H9 (cell line): ENCODE results near the gene JMJD1C. TPM values are rescaled to one million over a fixed set of nuclear protein-coding genes. Genes with fewer than 3 reads are reported as not detected.

ENCODE experiments used
- DNase-seq: peaks from one replicate; pipeline ENCODE4 v3.0.0-alpha.2; 2017
- H2AFZ ChIP-seq: one replicate; pipeline ENCODE4 v1.6.1; 2013; ENCODE audit warnings: mild to moderate bottlenecking, low read length, control low read depth, moderate library complexity
- H2AK5ac ChIP-seq: 2 replicates; pipeline ENCODE4 v1.6.1; 2013; ENCODE audit warnings: low read length, control low read depth, mixed read lengths; ENCODE audit not compliant: insufficient read length
- H2BK120ac ChIP-seq: one replicate; pipeline ENCODE4 v1.6.1; 2013; ENCODE audit warnings: low read depth, mild to moderate bottlenecking, low read length, control low read depth, inconsistent platforms; ENCODE audit not compliant: poor library complexity, severe bottlenecking
- H2BK12ac ChIP-seq: 2 replicates; pipeline ENCODE4 v1.6.1; 2013; ENCODE audit warnings: low read length, control low read depth, mixed read lengths, low read depth; ENCODE audit not compliant: insufficient read length
- H2BK15ac ChIP-seq: 2 replicates; pipeline ENCODE4 v1.6.1; 2013; ENCODE audit warnings: low read depth, low read length, control low read depth
- H2BK20ac ChIP-seq: one replicate; pipeline ENCODE4 v1.6.1; 2013; ENCODE audit warnings: low read depth, mild to moderate bottlenecking, low read length, control low read depth, inconsistent platforms; ENCODE audit not compliant: poor library complexity, severe bottlenecking
- H2BK5ac ChIP-seq: 2 replicates; pipeline ENCODE4 v1.6.1; 2013; ENCODE audit warnings: low read length, control low read depth, mixed read lengths; ENCODE audit not compliant: insufficient read length
- H3K14ac ChIP-seq: 2 replicates; pipeline ENCODE4 v1.6.1; 2013; ENCODE audit warnings: low read length, control low read depth; ENCODE audit not compliant: insufficient read depth
- H3K18ac ChIP-seq: 2 replicates; pipeline ENCODE4 v1.6.1; 2013; ENCODE audit warnings: low read depth, mild to moderate bottlenecking, mixed read lengths, low read length, control low read depth; ENCODE audit not compliant: insufficient read length
- H3K23ac ChIP-seq: 2 replicates; pipeline ENCODE4 v1.6.1; 2013; ENCODE audit warnings: low read length, control low read depth, mixed read lengths, low read depth; ENCODE audit not compliant: insufficient read length
- H3K23me2 ChIP-seq: 2 replicates; pipeline ENCODE4 v1.6.1; 2013; ENCODE audit warnings: low read depth, mild to moderate bottlenecking, mixed read lengths, low read length, control low read depth; ENCODE audit not compliant: insufficient read length, poor library complexity, severe bottlenecking
- H3K27ac ChIP-seq: 2 replicates; pipeline ENCODE4 v1.5.1; 2013; ENCODE audit warnings: low read length, control low read depth, mixed read lengths, low read depth; ENCODE audit not compliant: insufficient read length
- H3K27me3 ChIP-seq: 2 replicates; pipeline ENCODE4 v1.6.1; 2013; ENCODE audit warnings: low read length, control low read depth, inconsistent platforms; ENCODE audit not compliant: insufficient read depth
- H3K4ac ChIP-seq: 2 replicates; pipeline ENCODE4 v1.6.1; 2013; ENCODE audit warnings: low read depth, mild to moderate bottlenecking, control low read depth, inconsistent platforms, low read length, moderate library complexity
- H3K4me1 ChIP-seq: 2 replicates; pipeline ENCODE4 v1.6.1; 2013; ENCODE audit warnings: low read length, control low read depth, inconsistent platforms; ENCODE audit not compliant: insufficient read depth
- H3K4me2 ChIP-seq: 2 replicates; pipeline ENCODE4 v1.6.1; 2013; ENCODE audit warnings: low read length, control low read depth, mixed read lengths; ENCODE audit not compliant: insufficient read length, insufficient read depth
- H3K56ac ChIP-seq: 2 replicates; pipeline ENCODE4 v1.6.1; 2013; ENCODE audit warnings: low read depth, mild to moderate bottlenecking, mixed read lengths, low read length, control low read depth; ENCODE audit not compliant: insufficient read length
- H3K79me1 ChIP-seq: 2 replicates; pipeline ENCODE4 v1.6.1; 2013; ENCODE audit warnings: low read depth, mild to moderate bottlenecking, moderate library complexity, low read length, control low read depth, inconsistent platforms; ENCODE audit not compliant: insufficient read depth, poor library complexity, severe bottlenecking
- H3K79me2 ChIP-seq: 2 replicates; pipeline ENCODE4 v1.6.1; 2013; ENCODE audit warnings: low read length, control low read depth, inconsistent platforms; ENCODE audit not compliant: insufficient read depth
- H3K9ac ChIP-seq: 2 replicates; pipeline ENCODE4 v1.6.1; 2013; ENCODE audit warnings: low read length, control low read depth, mixed read lengths; ENCODE audit not compliant: insufficient read length; ENCODE audit errors: extremely low read depth
- H3K9me3 ChIP-seq: one replicate; pipeline ENCODE4 v1.6.1; 2013; ENCODE audit warnings: low read depth, low read length, inconsistent platforms; ENCODE audit not compliant: control insufficient read depth
- H3T11ph ChIP-seq: one replicate; pipeline ENCODE4 v1.6.1; 2013; ENCODE audit warnings: mild to moderate bottlenecking, low read length, control low read depth, inconsistent platforms
- H4K20me1 ChIP-seq: one replicate; pipeline ENCODE4 v1.6.1; 2013; ENCODE audit not compliant: control insufficient read depth, insufficient read length, insufficient read depth
- H4K5ac ChIP-seq: 2 replicates; pipeline ENCODE4 v1.6.1; 2013; ENCODE audit warnings: low read depth, mild to moderate bottlenecking, mixed read lengths, low read length, control low read depth; ENCODE audit not compliant: insufficient read length
- H4K8ac ChIP-seq: replicated peaks from 2 replicates; pipeline ENCODE4 v1.6.1; 2013; ENCODE audit warnings: low read length, control low read depth, mixed read lengths, low read depth; ENCODE audit not compliant: insufficient read length
- H4K91ac ChIP-seq: 2 replicates; pipeline ENCODE4 v1.6.1; 2013; ENCODE audit warnings: low read depth, mild to moderate bottlenecking, moderate library complexity, mixed read lengths, low read length, control low read depth; ENCODE audit not compliant: insufficient read length
- H3K27ac Mint-ChIP-seq, 3 experiments: 2 replicates in 2 of 3; 3 replicates in 1 of 3; pipeline ENCODE4 v1.8.0; 2020 to 2021; ENCODE audit warnings: mixed read lengths in 3 of 3, mild to moderate bottlenecking in 1 of 3, moderate library complexity in 1 of 3
- H3K27me3 Mint-ChIP-seq: 2 replicates; pipeline ENCODE4 v1.8.0; 2021; ENCODE audit warnings: low read depth, mild to moderate bottlenecking, moderate library complexity, mixed read lengths
- H3K36me3 Mint-ChIP-seq, 3 experiments: 2 replicates in 2 of 3; 3 replicates in 1 of 3; pipeline ENCODE4 v1.8.0; 2020 to 2021; ENCODE audit warnings: low read depth in 3 of 3, mixed read lengths in 3 of 3; ENCODE audit not compliant: insufficient read depth in 1 of 3
- H3K4me1 Mint-ChIP-seq, 2 experiments: 2 replicates each; pipeline ENCODE4 v1.8.0; 2020; ENCODE audit warnings: mixed read lengths in 2 of 2
- H3K4me3 Mint-ChIP-seq, 2 experiments: 2 replicates in 1 of 2; 3 replicates in 1 of 2; pipeline ENCODE4 v1.8.0; 2020 to 2021; ENCODE audit warnings: mild to moderate bottlenecking in 2 of 2, mixed read lengths in 2 of 2, moderate library complexity in 1 of 2
- H3K9me3 Mint-ChIP-seq, 2 experiments: 2 replicates in 1 of 2; 3 replicates in 1 of 2; pipeline ENCODE4 v1.8.0; 2020; ENCODE audit warnings: mild to moderate bottlenecking in 2 of 2, mixed read lengths in 2 of 2, moderate library complexity in 1 of 2
- CTCF ChIP-seq: fragments of 200-600 bp; sonication (generic); conservative IDR thresholded peaks from 3 replicates; pipeline ENCODE4 v1.8.0; 2021; ENCODE audit warnings: antibody characterized with exemption, mild to moderate bottlenecking
- WGBS: extraction: QIAGEN DNeasy Blood & Tissue Kit; methylation state at CpG from one replicate; pipeline ENCODE4 v1.1.7; 2013; ENCODE audit warnings: missing lambda C conversion rate, low lambda C conversion rate, mixed read lengths; ENCODE audit not compliant: insufficient read length; ENCODE audit errors: extremely low coverage; 5-methylcytosine and 5-hydroxymethylcytosine counted together
- total RNA-seq: library from RNA; stranded (reverse); gene quantifications from 2 replicates; pipeline ENCODE4 v1.2.1, GENCODE V29; 2021

The JMJD1C gene
- total RNA-seq, 1 experiment from 2014 or later = 200 TPM

GRCh38 chr10:63385254-63385653 lies 80.5 kb downstream of the JMJD1C start:
- Histone ChIP-seq H3K4me2 (no peak overlapping the region), H3T11ph (no peak overlapping the region), H4K5ac (no peak overlapping the region), H3K14ac (no peak overlapping the region), H3K23me2 (no peaks in the 10 kb centered on the region), H2AFZ (no peak overlapping the region), H3K27ac (no peak overlapping the region), H4K20me1 (no peaks in the 10 kb centered on the region), H3K23ac (no peak overlapping the region), H4K91ac (no peak overlapping the region), H4K8ac (no peak overlapping the region), H3K79me2 (peaks cover 12% of the 10 kb centered on the region; the same call in 1 of the 2 replicates), H2BK12ac (no peak overlapping the region), H2BK120ac (no peak overlapping the region), H3K27me3 (no peaks in the 10 kb centered on the region), H2BK20ac (no peak overlapping the region), H3K9me3 (no peaks in the 10 kb centered on the region), H2AK5ac (no peak overlapping the region), H3K9ac (no peak overlapping the region), H3K56ac (no peak overlapping the region), H3K79me1 (peaks cover 3% of the 10 kb centered on the region), H3K4me1 (no peaks in the 10 kb centered on the region), H2BK15ac (no peak overlapping the region), H3K18ac (no peak overlapping the region), H3K4ac (no peak overlapping the region), H2BK5ac (no peak overlapping the region)
- Mint-ChIP-seq H3K36me3 (peaks cover under 1 to 3% (median 1%) of the 10 kb centered on the region in 3 experiments; a peak in 5 of 7 replicates), H3K9me3 (no peaks in the 10 kb centered on the region), H3K4me1 (peaks cover 12 to 16% of the 10 kb centered on the region in 2 experiments), H3K27me3 (no peaks in the 10 kb centered on the region), H3K27ac (no peak overlapping the region), H3K4me3 (no peak overlapping the region)
- DNase-seq = no peak
- no peak for TF ChIP-seq CTCF
- WGBS = no CpG with 5 or more reads among the region's 5 CpGs
